HepG2 (cell line): Measurements from ENCODE around the gene ALDH4A1. TPM values are rescaled to one million over a fixed set of nuclear protein-coding genes. Genes with fewer than 3 reads are reported as not detected.

Experiments used
- E2F2 ChIP-seq: sonication (generic); formaldehyde crosslinking; IDR thresholded peaks from 2 replicates; pipeline ENCODE4 v1.4.0; 2020; ENCODE audit warnings: missing genetic modification reagents, borderline replicate concordance
- ETV5 ChIP-seq: IDR thresholded peaks from 2 replicates; pipeline ENCODE4 v1.6.1; 2018; ENCODE audit warnings: missing biosample characterization, missing genetic modification reagents, inconsistent platforms, borderline replicate concordance
- FOXA1 ChIP-seq, 2 experiments: fragments of 450-650 bp in 1 of 2; sonication (generic) in 1 of 2; formaldehyde crosslinking in 1 of 2; IDR thresholded peaks; 2 replicates each; pipeline versions ENCODE4 v1.4.0 to v1.6.1; 2016 to 2020; ENCODE audit warnings: missing genetic modification reagents in 1 of 2
- GZF1 ChIP-seq: sonication (generic); formaldehyde crosslinking; IDR thresholded peaks from 2 replicates; pipeline ENCODE4 v1.5.1; 2020; ENCODE audit warnings: mild to moderate bottlenecking, missing genetic modification reagents
- HINFP ChIP-seq: sonication (generic); formaldehyde crosslinking; IDR thresholded peaks from 2 replicates; pipeline ENCODE4 v1.4.0; 2020; ENCODE audit warnings: low read depth, mild to moderate bottlenecking, missing genetic modification reagents
- PHF8 ChIP-seq: sonication (generic); formaldehyde crosslinking; IDR thresholded peaks from 2 replicates; pipeline ENCODE4 v1.5.0; 2020; ENCODE audit warnings: missing genetic modification reagents
- PREB ChIP-seq: sonication (generic); formaldehyde crosslinking; IDR thresholded peaks from 2 replicates; pipeline ENCODE4 v1.4.0; 2020; ENCODE audit warnings: missing genetic modification reagents
- RARA ChIP-seq: IDR thresholded peaks from 2 replicates; pipeline ENCODE4 v1.6.1; 2016; ENCODE audit warnings: missing genetic modification reagents, missing compliant biosample characterization
- SALL1 ChIP-seq: sonication (generic); formaldehyde crosslinking; IDR thresholded peaks from 2 replicates; pipeline ENCODE4 v1.8.0; 2022; ENCODE audit warnings: mild to moderate bottlenecking, missing genetic modification reagents
- SAP130 ChIP-seq: IDR thresholded peaks from 2 replicates; pipeline ENCODE4 v1.6.1; 2016; ENCODE audit warnings: low read depth
- XRCC5 ChIP-seq: fragments of 200-400 bp; formaldehyde crosslinking; optimal IDR thresholded peaks from 2 replicates; pipeline ENCODE3; 2017; ENCODE audit warnings: mild to moderate bottlenecking, low read length
- ZBTB25 ChIP-seq: IDR thresholded peaks from 2 replicates; pipeline ENCODE4 v1.6.1; 2018; ENCODE audit warnings: missing genetic modification reagents
- ZFP1 ChIP-seq: IDR thresholded peaks from 2 replicates; pipeline ENCODE4 v1.6.1; 2016
- ZFP91 ChIP-seq: sonication (generic); formaldehyde crosslinking; IDR thresholded peaks from 2 replicates; pipeline ENCODE4 v1.9.0; 2022; ENCODE audit warnings: missing genetic modification reagents, mild to moderate bottlenecking, borderline replicate concordance
- ZNF354B ChIP-seq: sonication (generic); formaldehyde crosslinking; IDR thresholded peaks from 2 replicates; pipeline ENCODE4 v1.8.0; 2022; ENCODE audit warnings: mild to moderate bottlenecking, missing genetic modification reagents
- ZNF713 ChIP-seq: sonication (generic); formaldehyde crosslinking; IDR thresholded peaks from 2 replicates; pipeline ENCODE4 v1.4.0; 2020; ENCODE audit warnings: mild to moderate bottlenecking, missing genetic modification reagents
- ZNF782 ChIP-seq: sonication (generic); formaldehyde crosslinking; IDR thresholded peaks from 2 replicates; pipeline ENCODE4 v1.4.0; 2020; ENCODE audit warnings: missing genetic modification reagents, mild to moderate bottlenecking, borderline replicate concordance
- polyA plus RNA-seq, 8 experiments: library from polyadenylated mRNA; depleted of rRNA in 3 of 8; stranded (reverse) in 7 of 8; unstranded in 1 of 8; fragments of >200 nt; fragmentation: Illumina TruSeq in 4 of 8; extraction: Trizol in 4 of 8; gene quantifications; 2 replicates each; pipeline versions ENCODE4 v1.2.1 to v1.2.3, GENCODE V29; 2011 to 2016; ENCODE audit warnings: low read depth in 4 of 8, missing spikeins in 1 of 8, mixed read lengths in 1 of 8; ENCODE audit not compliant: insufficient read depth in 1 of 8
- total RNA-seq, 5 experiments: library from RNA; depleted of rRNA; stranded (reverse); fragments of >200 nt; fragmentation: Illumina TruSeq; extraction: Trizol; gene quantifications; 2 replicates each; pipeline ENCODE4 v1.2.3, GENCODE V29; 2016; ENCODE audit warnings: low read depth in 1 of 5

Gene ALDH4A1
- total and polyA plus RNA-seq, 2 of the 13 experiments (the other 11 are each of a cell fraction or from before 2014, with no cell fraction given) = 76.4 to 240 TPM

- TF ChIP-seq RARA (CRISPR knock-in tag) = peak; percentile 56; the same call in 1 of the 2 replicates
- no peak for TF ChIP-seq E2F2 (CRISPR knock-in tag)
- TF ChIP-seq HINFP (CRISPR knock-in tag) = peak; percentile 83; the same call in 1 of the 2 replicates
- peak; percentile 80; the same call in 1 of the 2 replicates for TF ChIP-seq GZF1
- TF ChIP-seq SAP130 = peak; percentile 63
- no peak for TF ChIP-seq ZNF713 (CRISPR knock-in tag)
- peak; percentile 28; the same call in 1 of the 2 replicates for TF ChIP-seq ZNF782
- peak; percentile 48; the same call in 1 of the 2 replicates for TF ChIP-seq ZFP91 (CRISPR knock-in tag)
- TF ChIP-seq ZFP1 = no peak
- peak; percentile 25; the same call in 1 of the 2 replicates for TF ChIP-seq ETV5 (CRISPR knock-in tag)
- TF ChIP-seq SALL1 (CRISPR knock-in tag) = peak; percentile 90
- TF ChIP-seq PREB (CRISPR knock-in tag) = no peak
- TF ChIP-seq XRCC5 = peak; percentile 58
- no peak for TF ChIP-seq FOXA1 (IDR thresholded peaks at IDR 0.05)
- TF ChIP-seq FOXA1 (CRISPR knock-in tag; IDR thresholded peaks at IDR 0.05) = 0 out of 2 replicates have a peak, but pooled peaks have one; percentile 8
- no peak for TF ChIP-seq ZBTB25 (CRISPR knock-in tag)
- TF ChIP-seq ZNF354B = no peak
- TF ChIP-seq PHF8 (CRISPR knock-in tag) = no peak
Observed at GRCh38 chr1:18936814-18937481, 34.6 kb upstream of the ALDH4A1 start (continued).
